H9 (cell line): Measurements from ENCODE around the gene ENTR1. TPM values are rescaled to one million over a fixed set of nuclear protein-coding genes. Genes with fewer than 3 reads are reported as not detected.

Source experiments
- DNase-seq: peaks from one replicate; pipeline ENCODE4 v3.0.0-alpha.2; 2017
- H2AFZ ChIP-seq: one replicate; pipeline ENCODE4 v1.6.1; 2013; ENCODE audit warnings: mild to moderate bottlenecking, low read length, control low read depth, moderate library complexity
- H2AK5ac ChIP-seq: 2 replicates; pipeline ENCODE4 v1.6.1; 2013; ENCODE audit warnings: low read length, control low read depth, mixed read lengths; ENCODE audit not compliant: insufficient read length
- H2BK120ac ChIP-seq: one replicate; pipeline ENCODE4 v1.6.1; 2013; ENCODE audit warnings: low read depth, mild to moderate bottlenecking, low read length, control low read depth, inconsistent platforms; ENCODE audit not compliant: poor library complexity, severe bottlenecking
- H2BK12ac ChIP-seq: 2 replicates; pipeline ENCODE4 v1.6.1; 2013; ENCODE audit warnings: low read length, control low read depth, mixed read lengths, low read depth; ENCODE audit not compliant: insufficient read length
- H2BK15ac ChIP-seq: 2 replicates; pipeline ENCODE4 v1.6.1; 2013; ENCODE audit warnings: low read depth, low read length, control low read depth
- H2BK20ac ChIP-seq: one replicate; pipeline ENCODE4 v1.6.1; 2013; ENCODE audit warnings: low read depth, mild to moderate bottlenecking, low read length, control low read depth, inconsistent platforms; ENCODE audit not compliant: poor library complexity, severe bottlenecking
- H2BK5ac ChIP-seq: 2 replicates; pipeline ENCODE4 v1.6.1; 2013; ENCODE audit warnings: low read length, control low read depth, mixed read lengths; ENCODE audit not compliant: insufficient read length
- H3K14ac ChIP-seq: 2 replicates; pipeline ENCODE4 v1.6.1; 2013; ENCODE audit warnings: low read length, control low read depth; ENCODE audit not compliant: insufficient read depth
- H3K18ac ChIP-seq: 2 replicates; pipeline ENCODE4 v1.6.1; 2013; ENCODE audit warnings: low read depth, mild to moderate bottlenecking, mixed read lengths, low read length, control low read depth; ENCODE audit not compliant: insufficient read length
- H3K23ac ChIP-seq: 2 replicates; pipeline ENCODE4 v1.6.1; 2013; ENCODE audit warnings: low read length, control low read depth, mixed read lengths, low read depth; ENCODE audit not compliant: insufficient read length
- H3K23me2 ChIP-seq: 2 replicates; pipeline ENCODE4 v1.6.1; 2013; ENCODE audit warnings: low read depth, mild to moderate bottlenecking, mixed read lengths, low read length, control low read depth; ENCODE audit not compliant: insufficient read length, poor library complexity, severe bottlenecking
- H3K27ac ChIP-seq: 2 replicates; pipeline ENCODE4 v1.5.1; 2013; ENCODE audit warnings: low read length, control low read depth, mixed read lengths, low read depth; ENCODE audit not compliant: insufficient read length
- H3K27me3 ChIP-seq: 2 replicates; pipeline ENCODE4 v1.6.1; 2013; ENCODE audit warnings: low read length, control low read depth, inconsistent platforms; ENCODE audit not compliant: insufficient read depth
- H3K4ac ChIP-seq: 2 replicates; pipeline ENCODE4 v1.6.1; 2013; ENCODE audit warnings: low read depth, mild to moderate bottlenecking, control low read depth, inconsistent platforms, low read length, moderate library complexity
- H3K4me1 ChIP-seq: 2 replicates; pipeline ENCODE4 v1.6.1; 2013; ENCODE audit warnings: low read length, control low read depth, inconsistent platforms; ENCODE audit not compliant: insufficient read depth
- H3K4me2 ChIP-seq: 2 replicates; pipeline ENCODE4 v1.6.1; 2013; ENCODE audit warnings: low read length, control low read depth, mixed read lengths; ENCODE audit not compliant: insufficient read length, insufficient read depth
- H3K56ac ChIP-seq: 2 replicates; pipeline ENCODE4 v1.6.1; 2013; ENCODE audit warnings: low read depth, mild to moderate bottlenecking, mixed read lengths, low read length, control low read depth; ENCODE audit not compliant: insufficient read length
- H3K79me1 ChIP-seq: 2 replicates; pipeline ENCODE4 v1.6.1; 2013; ENCODE audit warnings: low read depth, mild to moderate bottlenecking, moderate library complexity, low read length, control low read depth, inconsistent platforms; ENCODE audit not compliant: insufficient read depth, poor library complexity, severe bottlenecking
- H3K79me2 ChIP-seq: 2 replicates; pipeline ENCODE4 v1.6.1; 2013; ENCODE audit warnings: low read length, control low read depth, inconsistent platforms; ENCODE audit not compliant: insufficient read depth
- H3K9ac ChIP-seq: 2 replicates; pipeline ENCODE4 v1.6.1; 2013; ENCODE audit warnings: low read length, control low read depth, mixed read lengths; ENCODE audit not compliant: insufficient read length; ENCODE audit errors: extremely low read depth
- H3K9me3 ChIP-seq: one replicate; pipeline ENCODE4 v1.6.1; 2013; ENCODE audit warnings: low read depth, low read length, inconsistent platforms; ENCODE audit not compliant: control insufficient read depth
- H3T11ph ChIP-seq: one replicate; pipeline ENCODE4 v1.6.1; 2013; ENCODE audit warnings: mild to moderate bottlenecking, low read length, control low read depth, inconsistent platforms
- H4K20me1 ChIP-seq: one replicate; pipeline ENCODE4 v1.6.1; 2013; ENCODE audit not compliant: control insufficient read depth, insufficient read length, insufficient read depth
- H4K5ac ChIP-seq: 2 replicates; pipeline ENCODE4 v1.6.1; 2013; ENCODE audit warnings: low read depth, mild to moderate bottlenecking, mixed read lengths, low read length, control low read depth; ENCODE audit not compliant: insufficient read length
- H4K8ac ChIP-seq: replicated peaks from 2 replicates; pipeline ENCODE4 v1.6.1; 2013; ENCODE audit warnings: low read length, control low read depth, mixed read lengths, low read depth; ENCODE audit not compliant: insufficient read length
- H4K91ac ChIP-seq: 2 replicates; pipeline ENCODE4 v1.6.1; 2013; ENCODE audit warnings: low read depth, mild to moderate bottlenecking, moderate library complexity, mixed read lengths, low read length, control low read depth; ENCODE audit not compliant: insufficient read length
- H3K27ac Mint-ChIP-seq, 3 experiments: 2 replicates in 2 of 3; 3 replicates in 1 of 3; pipeline ENCODE4 v1.8.0; 2020 to 2021; ENCODE audit warnings: mixed read lengths in 3 of 3, mild to moderate bottlenecking in 1 of 3, moderate library complexity in 1 of 3
- H3K27me3 Mint-ChIP-seq: 2 replicates; pipeline ENCODE4 v1.8.0; 2021; ENCODE audit warnings: low read depth, mild to moderate bottlenecking, moderate library complexity, mixed read lengths
- H3K36me3 Mint-ChIP-seq, 3 experiments: 2 replicates in 2 of 3; 3 replicates in 1 of 3; pipeline ENCODE4 v1.8.0; 2020 to 2021; ENCODE audit warnings: low read depth in 3 of 3, mixed read lengths in 3 of 3; ENCODE audit not compliant: insufficient read depth in 1 of 3
- H3K4me1 Mint-ChIP-seq, 2 experiments: 2 replicates each; pipeline ENCODE4 v1.8.0; 2020; ENCODE audit warnings: mixed read lengths in 2 of 2
- H3K4me3 Mint-ChIP-seq, 2 experiments: 2 replicates in 1 of 2; 3 replicates in 1 of 2; pipeline ENCODE4 v1.8.0; 2020 to 2021; ENCODE audit warnings: mild to moderate bottlenecking in 2 of 2, mixed read lengths in 2 of 2, moderate library complexity in 1 of 2
- H3K9me3 Mint-ChIP-seq, 2 experiments: 2 replicates in 1 of 2; 3 replicates in 1 of 2; pipeline ENCODE4 v1.8.0; 2020; ENCODE audit warnings: mild to moderate bottlenecking in 2 of 2, mixed read lengths in 2 of 2, moderate library complexity in 1 of 2
- WGBS: extraction: QIAGEN DNeasy Blood & Tissue Kit; methylation state at CpG from one replicate; pipeline ENCODE4 v1.1.7; 2013; ENCODE audit warnings: missing lambda C conversion rate, low lambda C conversion rate, mixed read lengths; ENCODE audit not compliant: insufficient read length; ENCODE audit errors: extremely low coverage; 5-methylcytosine and 5-hydroxymethylcytosine counted together
- total RNA-seq: library from RNA; stranded (reverse); gene quantifications from 2 replicates; pipeline ENCODE4 v1.2.1, GENCODE V29; 2021
- TF ChIP-seq, protein P1 (sequence below): fragments of 200-600 bp; sonication (generic); conservative IDR thresholded peaks from 3 replicates; pipeline ENCODE4 v1.8.0; 2021; ENCODE audit warnings: antibody characterized with exemption, mild to moderate bottlenecking

ENTR1 gene
- total RNA-seq, 1 experiment from 2014 or later: 108 TPM

DNA sequence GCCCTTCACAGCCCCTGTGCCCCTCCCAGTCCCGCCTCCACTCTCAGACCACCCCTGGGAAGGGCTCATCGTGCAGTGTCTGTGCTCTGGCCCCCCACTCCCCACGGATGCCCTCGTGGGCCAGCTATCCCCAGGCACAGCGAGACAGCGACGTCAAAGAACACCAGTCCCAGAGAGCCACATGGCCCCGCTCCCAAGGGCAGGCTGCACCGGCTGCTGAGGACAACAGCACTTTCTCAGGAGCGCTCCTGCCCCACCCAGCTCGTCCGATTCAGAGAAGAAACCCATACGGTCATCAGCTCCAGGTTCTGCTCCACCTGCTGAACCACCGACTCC is 5.6 kb downstream of the ENTR1 start:
- Histone ChIP-seq H3K23ac (no peak overlapping the region), H2AK5ac (no peak overlapping the region), H2AFZ (no peak overlapping the region), H3K27ac (no peak overlapping the region), H3K9me3 (no peaks in the 10 kb centered on the region), H4K5ac (no peak overlapping the region), H3T11ph (no peak overlapping the region), H3K4me1 (no peaks in the 10 kb centered on the region), H3K18ac (no peak overlapping the region), H3K27me3 (no peaks in the 10 kb centered on the region), H2BK20ac (no peak overlapping the region), H2BK12ac (no peak overlapping the region), H3K4me2 (no peak overlapping the region), H2BK5ac (no peak overlapping the region), H4K91ac (no peak overlapping the region), H3K14ac (no peak overlapping the region), H3K23me2 (peaks cover 4% of the 10 kb centered on the region), H3K9ac (no peak overlapping the region), H2BK120ac (no peak overlapping the region), H3K4ac (no peak overlapping the region), H2BK15ac (no peak overlapping the region), H4K8ac (no peak overlapping the region), H3K79me1 (peaks cover 7% of the 10 kb centered on the region), H3K79me2 (peaks cover 2% of the 10 kb centered on the region; the same call in 1 of the 2 replicates), H4K20me1 (no peaks in the 10 kb centered on the region), H3K56ac (no peak overlapping the region)
- peak overlapping the region in 1 of 3 experiments; percentile 60; a peak in 2 of 7 replicates for H3K27ac Mint-ChIP-seq
- H3K27me3 Mint-ChIP-seq: no peaks in the 10 kb centered on the region; the same call in 1 of the 2 replicates
- whole genome bisulfite sequencing: no CpG with 5 or more reads among the region's 14 CpGs
- H3K4me3 Mint-ChIP-seq: no peak overlapping the region; a peak in 1 of 5 replicates
- TF ChIP-seq, protein P1, sequence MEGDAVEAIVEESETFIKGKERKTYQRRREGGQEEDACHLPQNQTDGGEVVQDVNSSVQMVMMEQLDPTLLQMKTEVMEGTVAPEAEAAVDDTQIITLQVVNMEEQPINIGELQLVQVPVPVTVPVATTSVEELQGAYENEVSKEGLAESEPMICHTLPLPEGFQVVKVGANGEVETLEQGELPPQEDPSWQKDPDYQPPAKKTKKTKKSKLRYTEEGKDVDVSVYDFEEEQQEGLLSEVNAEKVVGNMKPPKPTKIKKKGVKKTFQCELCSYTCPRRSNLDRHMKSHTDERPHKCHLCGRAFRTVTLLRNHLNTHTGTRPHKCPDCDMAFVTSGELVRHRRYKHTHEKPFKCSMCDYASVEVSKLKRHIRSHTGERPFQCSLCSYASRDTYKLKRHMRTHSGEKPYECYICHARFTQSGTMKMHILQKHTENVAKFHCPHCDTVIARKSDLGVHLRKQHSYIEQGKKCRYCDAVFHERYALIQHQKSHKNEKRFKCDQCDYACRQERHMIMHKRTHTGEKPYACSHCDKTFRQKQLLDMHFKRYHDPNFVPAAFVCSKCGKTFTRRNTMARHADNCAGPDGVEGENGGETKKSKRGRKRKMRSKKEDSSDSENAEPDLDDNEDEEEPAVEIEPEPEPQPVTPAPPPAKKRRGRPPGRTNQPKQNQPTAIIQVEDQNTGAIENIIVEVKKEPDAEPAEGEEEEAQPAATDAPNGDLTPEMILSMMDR: no peak
- peaks cover 15 to 17% of the 10 kb centered on the region in 2 experiments for H3K4me1 Mint-ChIP-seq
- no peaks in the 10 kb centered on the region for H3K9me3 Mint-ChIP-seq
- no peak for DNase-seq
- H3K36me3 Mint-ChIP-seq: peaks cover 36 to 69% (median 63%) of the 10 kb centered on the region in 3 experiments
